ENCODE data around the gene FAM174C.

FAM174C gene

GRCh38 chr19:1268226-1269064, 6.9 kb upstream of the FAM174C start:
- Histone ChIP-seq H3K36me3 (ENCODE audit: insufficient read depth, low read depth, low read length) (peaks cover 34% of the 10 kb centered on the region), H3K4me3 (ENCODE audit: low read length) (peak overlapping the region; percentile 44), H3K9ac (ENCODE audit: low read depth, low read length) (no peak overlapping the region; the same call in 1 of the 2 replicates), H3K4me1 (ENCODE audit: insufficient read depth, low read length) (peaks cover 13% of the 10 kb centered on the region), H3K27me3 (ENCODE audit: insufficient read depth, low read length) (peaks cover 17% of the 10 kb centered on the region), H3K27ac (ENCODE audit: low read length) (no peak overlapping the region), H3K9me3 (ENCODE audit: insufficient read depth, low read depth, low read length) (no peaks in the 10 kb centered on the region)

GRCh38 chr19:1269065-1269477, 6.3 kb upstream of the FAM174C start, which contains the start of gene CIRBP:
Gene CIRBP, plus strand, starts transcription at chr19:1269332. Its CDS starts 1,602 bp downstream, at chr19:1270934.
- peaks cover 17% of the 10 kb centered on the region for H3K4me1 ChIP-seq (ENCODE audit: insufficient read depth, low read length)
- H3K9ac ChIP-seq (ENCODE audit: low read depth, low read length) = peak within 1 kb of the TSS; percentile 97
- H3K27ac ChIP-seq (ENCODE audit: low read length) = peak within 1 kb of the TSS; percentile 80
- H3K36me3 ChIP-seq (ENCODE audit: insufficient read depth, low read depth, low read length) = peaks cover 40% of the 10 kb centered on the region
- H3K4me3 ChIP-seq (ENCODE audit: low read length) = peak within 1 kb of the TSS; percentile 94
- no peaks in the 10 kb centered on the region for H3K9me3 ChIP-seq (ENCODE audit: insufficient read depth, low read depth, low read length)
- H3K27me3 ChIP-seq (ENCODE audit: insufficient read depth, low read length) = peaks cover 17% of the 10 kb centered on the region

GRCh38 chr19:1269478-1270212, 5.7 kb upstream of the FAM174C start:
- Histone ChIP-seq H3K9ac (ENCODE audit: low read depth, low read length) (peak overlapping the region; percentile 97), H3K36me3 (ENCODE audit: insufficient read depth, low read depth, low read length) (peaks cover 46% of the 10 kb centered on the region), H3K4me1 (ENCODE audit: insufficient read depth, low read length) (peaks cover 16% of the 10 kb centered on the region), H3K4me3 (ENCODE audit: low read length) (peak overlapping the region; percentile 94), H3K9me3 (ENCODE audit: insufficient read depth, low read depth, low read length) (no peaks in the 10 kb centered on the region), H3K27ac (ENCODE audit: low read length) (peak overlapping the region; percentile 80), H3K27me3 (ENCODE audit: insufficient read depth, low read length) (peaks cover 17% of the 10 kb centered on the region)

GRCh38 chr19:1270213-1270853, 5.0 kb upstream of the FAM174C start:
- H3K9me3 ChIP-seq (ENCODE audit: insufficient read depth, low read depth, low read length) = no peaks in the 10 kb centered on the region
- H3K36me3 ChIP-seq (ENCODE audit: insufficient read depth, low read depth, low read length) = peaks cover 49% of the 10 kb centered on the region
- peaks cover 10% of the 10 kb centered on the region for H3K4me1 ChIP-seq (ENCODE audit: insufficient read depth, low read length)
- H3K9ac ChIP-seq (ENCODE audit: low read depth, low read length) = peak overlapping the region; percentile 97
- H3K27me3 ChIP-seq (ENCODE audit: insufficient read depth, low read length) = peaks cover 17% of the 10 kb centered on the region
- H3K27ac ChIP-seq (ENCODE audit: low read length) = peak overlapping the region; percentile 80
- peak overlapping the region; percentile 94 for H3K4me3 ChIP-seq (ENCODE audit: low read length)

- peak overlapping the region; percentile 97; the same call in 1 of the 2 replicates for H3K9ac ChIP-seq (ENCODE audit: low read depth, low read length)
- H3K4me3 ChIP-seq (ENCODE audit: low read length) = peak overlapping the region; percentile 94; the same call in 1 of the 2 replicates
- peaks cover 17% of the 10 kb centered on the region for H3K27me3 ChIP-seq (ENCODE audit: insufficient read depth, low read length)
- no peaks in the 10 kb centered on the region for H3K9me3 ChIP-seq (ENCODE audit: insufficient read depth, low read depth, low read length)
- peaks cover 10% of the 10 kb centered on the region for H3K4me1 ChIP-seq (ENCODE audit: insufficient read depth, low read length)
- H3K36me3 ChIP-seq (ENCODE audit: insufficient read depth, low read depth, low read length) = peaks cover 49% of the 10 kb centered on the region
- H3K27ac ChIP-seq (ENCODE audit: low read length) = no peak overlapping the region
These were observed 4.3 kb upstream of the FAM174C start for GRCh38 chr19:1270854-1271527.

- Histone ChIP-seq H3K36me3 (ENCODE audit: insufficient read depth, low read depth, low read length) (peaks cover 49% of the 10 kb centered on the region), H3K27ac (ENCODE audit: low read length) (no peak overlapping the region), H3K9me3 (ENCODE audit: insufficient read depth, low read depth, low read length) (no peaks in the 10 kb centered on the region), H3K4me3 (ENCODE audit: low read length) (no peak overlapping the region), H3K4me1 (ENCODE audit: insufficient read depth, low read length) (peaks cover 10% of the 10 kb centered on the region), H3K9ac (ENCODE audit: low read depth, low read length) (no peak overlapping the region), H3K27me3 (ENCODE audit: insufficient read depth, low read length) (peaks cover 17% of the 10 kb centered on the region)
These were observed 3.6 kb upstream of the FAM174C start for GRCh38 chr19:1271528-1272422.

- H3K9me3 ChIP-seq (ENCODE audit: insufficient read depth, low read depth, low read length) = no peaks in the 10 kb centered on the region
- peaks cover 10% of the 10 kb centered on the region; the same call in 1 of the 2 replicates for H3K27me3 ChIP-seq (ENCODE audit: insufficient read depth, low read length)
- H3K4me3 ChIP-seq (ENCODE audit: low read length) = no peak overlapping the region
- no peak overlapping the region for H3K27ac ChIP-seq (ENCODE audit: low read length)
- peaks cover 49% of the 10 kb centered on the region for H3K36me3 ChIP-seq (ENCODE audit: insufficient read depth, low read depth, low read length)
- H3K9ac ChIP-seq (ENCODE audit: low read depth, low read length) = peak overlapping the region; percentile 37
- H3K4me1 ChIP-seq (ENCODE audit: insufficient read depth, low read length) = peaks cover 10% of the 10 kb centered on the region
These were observed 2.7 kb upstream of the FAM174C start for GRCh38 chr19:1272423-1273262.

GRCh38 chr19:1273263-1274041, 1.9 kb upstream of the FAM174C start:
- Histone ChIP-seq H3K36me3 (ENCODE audit: insufficient read depth, low read depth, low read length) (peaks cover 49% of the 10 kb centered on the region), H3K4me1 (ENCODE audit: insufficient read depth, low read length) (peaks cover 9% of the 10 kb centered on the region), H3K4me3 (ENCODE audit: low read length) (no peak overlapping the region), H3K9me3 (ENCODE audit: insufficient read depth, low read depth, low read length) (no peaks in the 10 kb centered on the region), H3K9ac (ENCODE audit: low read depth, low read length) (peak overlapping the region; percentile 37; the same call in 1 of the 2 replicates), H3K27me3 (ENCODE audit: insufficient read depth, low read length) (peaks cover 2% of the 10 kb centered on the region; the same call in 1 of the 2 replicates), H3K27ac (ENCODE audit: low read length) (no peak overlapping the region)

- Histone ChIP-seq H3K9me3 (ENCODE audit: insufficient read depth, low read depth, low read length) (no peaks in the 10 kb centered on the region), H3K4me1 (ENCODE audit: insufficient read depth, low read length) (peaks cover 5% of the 10 kb centered on the region), H3K4me3 (ENCODE audit: low read length) (peak overlapping the region; percentile 63; the same call in 1 of the 2 replicates), H3K36me3 (ENCODE audit: insufficient read depth, low read depth, low read length) (peaks cover 53% of the 10 kb centered on the region), H3K27me3 (ENCODE audit: insufficient read depth, low read length) (no peaks in the 10 kb centered on the region), H3K9ac (ENCODE audit: low read depth, low read length) (peak overlapping the region; percentile 88), H3K27ac (ENCODE audit: low read length) (peak overlapping the region; percentile 90)
These were observed 1.1 kb upstream of the FAM174C start for GRCh38 chr19:1274081-1274851.

Measured in iPS-20b (cell line).